ENCODE measurements around the gene PACS1.

The PACS1 gene

GRCh38 chr11:66224226-66224855 lies 154.3 kb downstream of the PACS1 start:
- no peak for DNase-seq (ENCODE audit: low read depth, low spot score)

GRCh38 chr11:66225066-66225465 lies 155.0 kb downstream of the PACS1 start:
- DNase-seq (ENCODE audit: low read depth, low spot score): no peak

DNA sequence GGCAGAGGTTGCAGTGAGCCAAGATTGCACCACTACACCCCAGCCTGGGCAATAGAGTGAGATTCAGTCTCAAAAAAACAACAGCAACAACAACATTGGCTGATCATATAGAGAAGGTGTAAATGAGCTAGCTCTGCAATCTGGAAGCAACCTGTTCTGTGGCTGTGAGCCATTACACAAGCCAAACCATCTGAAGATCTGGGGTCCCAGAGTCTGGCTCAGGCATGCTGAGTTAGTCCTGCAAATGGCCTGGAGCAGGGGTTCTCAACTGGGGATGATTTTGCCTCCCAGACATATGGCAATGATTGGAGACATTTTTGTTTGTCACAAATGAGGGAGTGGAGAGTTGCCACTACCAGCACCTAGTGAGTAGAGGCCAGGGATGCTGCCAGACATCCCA lies 156.0 kb downstream of the PACS1 start:
- DNase-seq (ENCODE audit: low read depth, low spot score): no peak

DNA sequence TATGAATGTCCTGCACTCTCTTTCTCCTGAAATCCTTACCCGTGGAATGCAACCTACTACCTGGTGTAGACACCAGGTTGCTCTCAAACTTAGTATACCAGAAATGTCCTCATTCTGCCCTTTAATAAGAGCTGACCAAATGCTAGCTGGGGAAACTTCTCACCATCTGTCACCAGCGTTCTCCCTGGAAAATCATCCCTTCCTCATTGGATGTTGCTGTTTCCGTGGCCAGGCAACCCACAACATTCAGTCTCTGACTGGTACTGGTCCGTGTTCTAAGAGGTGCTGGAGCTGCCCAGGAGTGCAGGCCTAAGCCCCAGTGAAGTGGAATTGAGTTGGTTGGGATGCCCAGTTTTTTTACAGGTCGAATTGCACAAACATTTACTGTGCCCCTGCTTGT lies 157.6 kb downstream of the PACS1 start:
- no peak for DNase-seq (ENCODE audit: low read depth, low spot score)

DNA sequence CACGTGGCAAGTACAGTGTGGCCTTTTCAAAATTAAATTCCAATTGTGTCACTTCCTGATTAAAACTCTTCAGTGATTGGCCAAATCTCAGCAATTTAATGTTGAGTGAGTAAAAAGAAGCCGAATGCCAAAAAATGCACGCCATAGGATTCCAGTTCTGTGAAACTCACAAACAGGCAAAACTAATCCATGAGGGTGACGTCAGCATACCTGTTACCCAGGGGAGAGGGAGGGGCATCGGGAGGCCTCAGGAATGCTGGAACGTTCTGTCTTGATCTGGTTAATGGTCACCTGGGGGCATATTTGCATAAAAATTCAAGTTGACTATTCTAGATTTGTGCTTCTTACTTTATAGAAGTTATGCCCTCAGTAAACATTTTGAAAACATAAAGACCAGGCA lies 158.4 kb downstream of the PACS1 start:
- no peak for DNase-seq (ENCODE audit: low read depth, low spot score)

GRCh38 chr11:66230156-66230555 lies 160.1 kb downstream of the PACS1 start:
- no peak for DNase-seq (ENCODE audit: low read depth, low spot score)

GRCh38 chr11:66230978-66231377 lies 160.9 kb downstream of the PACS1 start:
- DNase-seq (ENCODE audit: low read depth, low spot score): no peak

DNA sequence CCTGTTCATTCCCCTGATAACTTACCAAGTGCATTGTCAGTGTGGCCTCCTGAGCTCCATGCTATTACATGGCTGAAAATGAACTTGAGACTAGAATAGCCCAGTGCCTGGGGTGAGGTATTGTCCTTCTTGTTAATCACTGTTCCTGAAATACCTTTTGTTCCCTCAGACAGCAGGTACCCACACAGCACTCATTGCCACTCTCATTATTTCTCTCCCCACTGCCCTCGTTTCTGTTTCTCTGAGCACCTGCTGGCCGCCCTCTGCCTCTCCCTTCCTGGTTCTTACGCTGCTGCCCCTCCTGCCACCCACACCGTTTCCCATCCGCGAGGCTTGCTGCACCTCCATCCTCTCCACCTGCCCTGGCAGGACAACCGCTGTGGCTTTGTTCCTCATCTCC lies 161.5 kb downstream of the PACS1 start:
- no peak for DNase-seq (ENCODE audit: low read depth, low spot score)

- DNase-seq (ENCODE audit: low read depth, low spot score): no peak
These were observed 162.7 kb downstream of the PACS1 start for GRCh38 chr11:66232769-66233168.

DNA sequence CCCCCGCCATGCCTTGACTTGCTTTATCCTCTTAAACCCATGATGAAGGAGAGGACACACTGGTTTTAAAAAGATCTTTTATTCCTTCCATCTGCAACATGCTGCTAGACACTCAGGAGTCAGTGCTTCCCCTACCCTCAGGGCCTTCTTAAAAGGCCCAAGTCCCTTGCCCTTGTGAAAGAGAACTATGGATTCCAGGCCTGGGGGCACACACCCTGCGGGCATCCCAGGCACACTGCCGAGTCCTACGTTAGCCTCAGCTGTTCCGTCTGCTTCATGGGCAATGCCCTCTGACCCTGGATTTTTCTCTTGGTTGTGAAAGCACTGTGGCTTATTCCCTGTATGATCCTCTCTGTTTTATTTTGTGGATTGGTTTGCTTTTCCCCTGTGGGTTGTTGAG lies 163.2 kb downstream of the PACS1 start:
- DNase-seq (ENCODE audit: low read depth, low spot score): no peak

DNA sequence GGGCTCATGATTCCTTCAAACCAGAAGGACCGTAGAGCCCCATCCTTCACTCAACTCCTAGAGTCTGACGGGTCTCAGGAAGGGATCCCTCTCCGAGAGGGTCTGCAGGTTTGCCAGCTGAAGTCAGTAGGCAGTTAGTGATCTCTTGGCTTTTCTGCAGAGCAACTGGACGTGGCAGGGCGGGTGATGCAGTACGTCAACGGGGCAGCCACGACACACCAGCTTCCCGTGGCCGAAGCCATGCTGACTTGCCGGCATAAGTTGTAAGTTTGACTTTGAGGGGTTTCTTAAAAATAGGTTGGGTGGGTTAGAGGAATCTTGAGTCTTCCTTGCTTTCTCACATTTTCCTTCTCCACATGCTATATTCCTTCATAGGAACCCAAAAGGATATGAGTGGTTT lies 165.1 kb downstream of the PACS1 start:
- no peak for DNase-seq (ENCODE audit: low read depth, low spot score)

- no peak for DNase-seq (ENCODE audit: low read depth, low spot score)
These were observed 167.8 kb downstream of the PACS1 start for GRCh38 chr11:66237867-66238266.

DNA sequence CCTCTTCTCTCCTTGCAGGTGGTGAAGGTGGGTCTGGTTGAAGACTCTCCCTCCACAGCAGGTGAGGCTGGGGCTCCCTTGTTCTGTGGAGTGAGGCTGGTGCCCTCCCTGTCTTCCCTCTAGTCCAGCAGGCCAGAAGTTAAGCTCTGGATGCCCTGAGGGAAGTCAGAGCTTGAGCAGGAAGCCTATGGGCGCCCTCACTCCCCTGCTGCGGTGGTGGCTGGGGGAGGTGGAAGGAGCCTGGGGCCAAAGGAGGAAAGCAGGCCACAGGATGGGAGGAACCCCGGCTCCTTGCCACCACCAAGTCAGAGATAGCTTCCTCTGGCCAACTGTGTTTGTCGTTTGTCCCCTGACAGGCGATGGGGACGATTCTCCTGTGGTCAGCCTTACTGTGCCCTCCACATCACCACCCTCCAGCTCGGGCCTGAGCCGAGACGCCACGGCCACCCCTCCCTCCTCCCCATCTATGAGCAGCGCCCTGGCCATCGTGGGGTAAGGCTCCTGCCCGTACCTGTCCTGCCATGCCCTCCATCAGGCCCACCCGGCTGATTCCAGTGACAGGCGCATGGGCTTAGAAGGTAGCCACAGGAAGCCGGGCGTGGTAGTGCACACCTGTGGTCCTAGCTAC lies 168.8 kb downstream of the PACS1 start:
- no peak for DNase-seq (ENCODE audit: low read depth, low spot score)

DNA sequence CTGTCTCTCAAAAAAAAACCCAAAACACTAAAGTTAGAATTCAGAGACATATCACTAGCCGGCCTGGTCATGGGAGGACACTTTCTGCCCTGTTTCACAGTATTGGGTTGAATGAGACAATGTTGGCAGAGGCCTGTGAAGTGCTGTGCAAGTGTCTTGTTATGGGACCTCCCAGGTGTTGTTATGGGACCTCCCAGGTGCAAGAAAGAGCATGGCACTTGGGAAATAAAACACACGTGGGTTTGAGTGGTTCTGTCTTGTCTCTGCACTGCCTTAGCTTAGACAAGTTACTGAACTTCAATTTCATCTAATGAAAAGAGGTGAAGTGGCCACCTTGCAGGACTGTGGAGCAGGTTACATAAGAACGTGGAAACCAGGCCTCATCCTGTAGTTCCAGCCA lies 169.4 kb downstream of the PACS1 start:
- no peak for DNase-seq (ENCODE audit: low read depth, low spot score)

- no peak for DNase-seq (ENCODE audit: low read depth, low spot score)
These were observed 170.1 kb downstream of the PACS1 start for GRCh38 chr11:66239998-66240780.

DNA sequence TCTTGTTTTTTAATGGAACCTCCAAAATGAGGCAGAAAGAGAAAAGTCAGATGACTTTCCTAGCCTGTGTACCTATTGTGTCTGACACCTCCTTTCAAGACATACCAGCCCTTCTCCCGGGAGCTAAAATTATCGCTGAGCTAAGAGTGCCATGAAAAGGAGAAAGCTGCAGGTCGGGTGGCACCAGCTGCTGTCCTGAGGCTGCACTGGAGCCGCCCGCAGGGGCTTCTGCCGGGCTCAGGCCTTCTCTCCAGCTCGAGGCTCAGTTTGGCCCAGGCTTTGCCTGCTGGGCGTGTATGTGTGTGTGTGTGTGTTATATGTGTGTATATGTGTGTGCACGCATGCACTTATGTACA lies 170.7 kb downstream of the PACS1 start:
- no peak for DNase-seq (ENCODE audit: low read depth, low spot score)

GRCh38 chr11:66242095-66242765 lies 172.2 kb downstream of the PACS1 start:
- DNase-seq (ENCODE audit: low read depth, low spot score): no peak

DNA sequence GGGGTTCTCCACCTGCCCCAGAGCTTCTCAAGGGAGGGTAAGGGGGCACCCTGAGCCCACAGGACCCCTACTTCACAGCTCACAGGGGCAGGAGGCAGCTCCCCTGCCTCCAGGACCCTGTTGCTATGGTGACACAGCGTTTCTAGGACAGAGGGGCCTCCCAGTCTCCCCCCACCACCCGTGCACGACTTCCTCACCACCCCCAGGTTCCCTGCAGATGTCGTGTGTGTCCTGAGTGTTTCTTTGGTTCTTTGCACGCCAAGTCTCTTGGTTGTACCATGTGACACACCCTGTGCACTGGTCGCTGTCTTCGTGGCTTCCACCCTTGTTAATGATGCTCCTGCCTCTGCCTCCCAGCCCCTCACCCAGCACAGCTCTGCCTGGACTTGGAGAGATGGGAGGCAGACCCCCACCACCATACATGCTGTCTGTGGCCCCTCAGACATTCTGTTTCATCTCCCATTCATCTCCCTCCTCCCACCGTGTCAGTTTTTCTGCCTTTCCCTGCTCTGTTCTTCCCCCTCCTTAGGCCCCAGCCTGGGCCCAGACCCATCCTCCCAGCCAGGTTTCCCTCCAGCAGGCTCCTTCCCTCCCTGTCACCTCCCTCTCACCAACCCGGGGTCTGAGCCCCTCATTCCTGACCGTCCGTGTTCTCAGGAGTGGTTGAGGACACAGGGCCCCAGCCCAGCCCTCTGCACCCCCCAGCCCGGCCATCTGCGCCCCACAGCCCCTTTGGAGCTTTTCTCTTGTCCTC lies 173.9 kb downstream of the PACS1 start:
- no peak for DNase-seq (ENCODE audit: low read depth, low spot score)

- no peak for DNase-seq (ENCODE audit: low read depth, low spot score)
These were observed 177.2 kb downstream of the PACS1 start for GRCh38 chr11:66247295-66247694.

DNA sequence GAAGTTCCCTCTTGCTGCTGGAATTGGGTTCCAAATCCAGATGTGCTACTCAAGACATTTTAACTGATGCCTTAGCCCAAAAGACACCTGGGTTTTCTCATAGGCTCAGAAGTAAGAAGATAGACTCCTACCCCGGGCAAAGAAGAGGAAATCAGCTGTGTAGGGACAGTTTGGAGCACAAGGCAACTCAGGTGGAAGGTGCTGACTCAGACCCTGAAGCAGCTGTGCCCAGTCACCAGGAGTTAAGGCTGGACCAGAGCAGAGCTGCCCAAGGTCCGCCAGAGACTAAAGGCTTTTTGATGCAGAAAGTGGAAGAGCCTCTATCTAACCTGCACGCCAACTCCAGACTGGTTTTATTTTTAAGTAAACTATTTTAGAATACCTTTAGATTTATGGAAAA lies 177.7 kb downstream of the PACS1 start:
- DNase-seq (ENCODE audit: low read depth, low spot score): no peak

DNA sequence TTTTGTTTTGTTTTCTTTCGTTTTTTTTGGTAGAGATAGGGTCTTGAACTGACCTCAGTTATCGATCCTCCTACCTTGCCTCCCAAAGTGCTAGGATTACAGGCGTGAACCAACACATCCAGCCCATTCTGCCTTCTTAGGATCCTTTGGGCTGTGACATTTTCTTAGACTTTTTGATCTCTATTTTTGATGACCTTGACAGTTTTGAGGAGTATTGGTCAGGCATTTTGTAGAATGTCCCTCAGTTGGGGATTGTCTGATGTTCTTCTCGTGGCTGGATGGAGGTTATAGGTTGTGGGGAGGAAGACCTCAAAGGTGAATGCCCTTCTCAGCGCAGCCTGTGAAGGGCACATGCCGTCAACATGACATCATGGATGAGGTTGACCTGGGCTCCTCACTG lies 178.8 kb downstream of the PACS1 start:
- no peak for DNase-seq (ENCODE audit: low read depth, low spot score)

- no peak for DNase-seq (ENCODE audit: low read depth, low spot score)
These were observed 181.7 kb downstream of the PACS1 start for GRCh38 chr11:66251809-66252208.

Data from activated CD4-positive, CD25-positive, alpha-beta regulatory T cell treated with anti-CD3 and anti-CD28 coated beads, Interleukin-2, amount 50 U/mL, for 16 hours (primary cell).